Duodenal mucosa (tissue), 2 donors: ENCODE results near the gene TPP2.
A peak's percentile ranks its signal among the peaks of the same experiment; 100 is the strongest.

ENCODE experiments used
- H3K27ac ChIP-seq: one replicate; pipeline ENCODE4 v1.7.0; 2013; ENCODE audit warnings: low read depth, low read length
- H3K27me3 ChIP-seq, 2 donors: one replicate each; pipeline ENCODE4 v1.7.0; 2013; ENCODE audit warnings: low read length in 2 of 2, control low read depth in 1 of 2; ENCODE audit not compliant: insufficient read depth in 2 of 2, control insufficient read depth in 1 of 2
- H3K36me3 ChIP-seq, 2 donors: one replicate each; pipeline ENCODE4 v1.7.0; 2013; ENCODE audit warnings: low read length in 2 of 2, control low read depth in 1 of 2; ENCODE audit not compliant: insufficient read depth in 2 of 2, control insufficient read depth in 1 of 2
- H3K4me1 ChIP-seq, 2 donors: one replicate each; pipeline ENCODE4 v1.7.0; 2013; ENCODE audit warnings: low read length in 2 of 2, control low read depth in 1 of 2; ENCODE audit not compliant: insufficient read depth in 2 of 2, control insufficient read depth in 1 of 2
- H3K4me3 ChIP-seq, 2 donors: one replicate each; pipeline ENCODE4 v1.7.0; 2013; ENCODE audit warnings: low read length in 2 of 2, low read depth in 1 of 2
- H3K9ac ChIP-seq, 2 donors: one replicate each; pipeline ENCODE4 v1.7.0; 2013; ENCODE audit warnings: low read length in 2 of 2, low read depth in 1 of 2
- H3K9me3 ChIP-seq, 2 donors: one replicate each; pipeline ENCODE4 v1.7.0; 2013; ENCODE audit warnings: low read length in 2 of 2, control low read depth in 1 of 2; ENCODE audit not compliant: control insufficient read depth in 1 of 2

Gene TPP2

DNA sequence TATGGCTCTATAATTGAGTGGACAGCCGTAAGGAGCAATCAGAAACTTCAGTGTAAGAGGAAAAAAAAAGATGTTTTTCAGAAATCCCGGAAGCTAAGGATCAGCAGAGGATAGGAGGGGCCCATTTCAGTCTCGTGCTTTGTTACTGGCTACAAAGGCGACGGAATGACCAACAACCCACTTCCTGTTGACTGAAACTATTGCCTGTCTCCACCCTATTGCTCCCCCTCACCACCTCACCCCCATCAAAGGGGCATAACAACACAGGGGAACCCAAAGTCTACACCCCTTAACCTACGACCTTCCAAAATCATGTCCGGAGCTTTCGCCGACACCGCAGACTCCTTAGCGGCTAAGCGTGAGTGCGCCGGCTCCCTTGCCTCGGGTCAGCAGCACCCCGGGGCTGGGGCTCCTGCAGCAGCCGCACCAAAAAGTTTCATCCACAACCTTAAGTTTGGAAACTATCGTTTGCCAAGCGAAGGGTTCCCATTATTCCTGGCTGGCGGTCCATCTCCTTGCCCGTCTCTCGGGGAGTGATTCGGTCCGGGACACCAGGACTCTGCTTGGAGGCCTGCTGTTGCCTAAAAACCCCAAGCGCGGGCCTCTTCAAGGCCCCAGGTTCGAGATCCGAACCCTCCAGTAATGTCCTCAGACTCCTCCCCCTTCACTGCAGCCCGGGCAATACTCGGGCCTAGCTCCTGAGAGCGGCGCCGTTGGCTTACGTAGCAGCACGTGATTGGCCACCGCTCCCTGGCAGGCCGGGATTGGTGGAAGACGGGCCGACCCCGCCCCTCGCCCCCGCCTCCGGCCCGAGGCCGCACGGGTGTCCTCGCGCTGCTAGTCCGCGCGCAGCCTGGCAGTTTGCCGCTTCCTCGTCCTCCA lies at the start of gene TPP2:
Gene TPP2, plus strand, starts transcription at position 840 of the 882 bp plus-strand sequence. CDS start 53 bp downstream, outside the sequence.
- Histone ChIP-seq H3K27me3 (no peaks in the 10 kb centered on the region), H3K36me3 (no peaks in the 10 kb centered on the region), H3K4me3 (peak within 1 kb of the TSS; percentile 87 to 94), H3K9me3 (no peaks in the 10 kb centered on the region), H3K4me1 (peaks cover 30 to 34% of the 10 kb centered on the region in 2 donors), H3K9ac (peak within 1 kb of the TSS; percentile 95 to 99), H3K27ac (peak within 1 kb of the TSS; percentile 97)

DNA sequence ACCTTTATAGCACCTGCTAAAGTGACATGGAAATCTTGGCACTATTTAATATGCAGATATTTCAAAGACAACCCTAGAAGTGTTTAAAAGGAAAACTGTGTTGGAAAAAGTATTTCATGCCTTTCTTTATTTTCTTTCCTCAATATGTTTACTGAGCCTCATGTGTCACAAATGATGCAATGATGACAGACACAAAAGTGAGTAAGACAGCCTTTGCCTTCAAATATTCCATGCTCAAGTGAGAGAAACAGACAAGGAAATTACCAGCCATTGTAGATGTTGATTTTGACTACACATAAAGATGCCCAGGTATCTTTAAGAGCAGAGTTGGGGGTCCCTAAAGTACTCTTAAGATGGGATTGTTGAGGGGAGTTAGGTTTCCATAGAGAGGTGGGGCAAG lies 48.0 kb upstream of the TPP2 start:
- Histone ChIP-seq H3K9ac (no peak overlapping the region), H3K36me3 (no peaks in the 10 kb centered on the region), H3K9me3 (no peaks in the 10 kb centered on the region), H3K27me3 (no peaks in the 10 kb centered on the region), H3K4me1 (no peaks in the 10 kb centered on the region), H3K27ac (no peak overlapping the region), H3K4me3 (no peak overlapping the region)

- H3K9ac ChIP-seq = no peak overlapping the region
- H3K27me3 ChIP-seq = no peaks in the 10 kb centered on the region
- H3K4me3 ChIP-seq = no peak overlapping the region
- H3K27ac ChIP-seq = no peak overlapping the region
- H3K9me3 ChIP-seq = no peaks in the 10 kb centered on the region
- no peaks in the 10 kb centered on the region for H3K4me1 ChIP-seq
- H3K36me3 ChIP-seq = no peaks in the 10 kb centered on the region
These were observed 46.3 kb upstream of the TPP2 start for GRCh38 chr13:102550507-102550906.

DNA sequence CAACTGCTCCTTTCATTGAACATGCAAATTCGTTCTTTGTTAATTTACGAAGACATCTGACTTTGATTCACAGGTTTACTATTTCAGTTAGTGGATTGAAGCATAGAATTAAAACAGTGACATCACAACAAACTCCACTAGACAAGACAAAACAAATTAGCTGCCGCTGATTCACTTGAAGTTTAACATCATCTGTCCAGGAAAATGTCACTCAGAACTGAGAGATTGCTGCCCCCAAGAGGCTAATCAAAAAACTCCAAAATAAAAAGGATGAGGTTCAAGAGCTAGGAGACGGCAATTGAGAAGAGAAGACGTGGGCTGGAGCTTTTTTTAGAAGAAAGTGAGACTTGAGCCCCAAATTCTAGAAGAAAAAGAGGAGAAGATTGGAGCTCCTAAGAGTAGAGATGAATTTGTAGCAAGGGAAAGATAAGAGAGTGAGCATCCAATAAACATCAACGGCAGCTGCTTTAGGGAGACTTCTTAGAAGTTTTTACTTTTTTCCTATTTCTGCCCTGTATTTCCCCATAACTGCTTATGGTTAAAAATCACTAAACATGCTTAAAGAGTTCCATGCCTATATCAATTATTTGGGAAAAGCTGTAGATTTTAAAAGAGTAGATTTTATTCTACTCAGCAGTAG lies 40.8 kb upstream of the TPP2 start:
- Histone ChIP-seq H3K4me1 (no peaks in the 10 kb centered on the region), H3K36me3 (no peaks in the 10 kb centered on the region), H3K4me3 (no peak overlapping the region), H3K9ac (no peak overlapping the region), H3K9me3 (no peaks in the 10 kb centered on the region), H3K27ac (no peak overlapping the region), H3K27me3 (no peaks in the 10 kb centered on the region)

- Histone ChIP-seq H3K36me3 (no peaks in the 10 kb centered on the region), H3K9ac (no peak overlapping the region), H3K27ac (no peak overlapping the region), H3K4me1 (no peaks in the 10 kb centered on the region), H3K4me3 (no peak overlapping the region), H3K27me3 (no peaks in the 10 kb centered on the region), H3K9me3 (no peaks in the 10 kb centered on the region)
These were observed 40.0 kb upstream of the TPP2 start for GRCh38 chr13:102556806-102557205.

DNA sequence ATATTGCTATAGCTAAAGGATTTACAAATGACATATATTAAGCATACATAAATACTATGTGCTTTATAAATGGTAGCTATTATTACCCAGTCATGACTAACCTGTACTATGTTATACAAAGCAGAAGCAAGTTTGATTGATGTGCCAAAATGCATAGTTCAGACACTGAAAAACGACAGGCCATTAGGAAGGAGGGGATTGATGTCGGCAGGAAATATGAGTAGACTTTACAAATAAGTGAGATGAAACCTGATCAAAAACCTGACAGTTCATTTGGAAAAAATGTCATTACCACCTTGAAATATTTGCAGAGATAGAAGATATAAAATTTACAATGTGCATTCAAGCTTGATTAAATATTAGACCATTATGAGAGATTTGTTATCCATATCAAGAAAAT lies 38.8 kb upstream of the TPP2 start:
- no peak overlapping the region for H3K4me3 ChIP-seq
- H3K4me1 ChIP-seq = no peaks in the 10 kb centered on the region
- peaks cover 0 to 4% of the 10 kb centered on the region in 2 donors for H3K27me3 ChIP-seq
- no peaks in the 10 kb centered on the region for H3K36me3 ChIP-seq
- no peaks in the 10 kb centered on the region for H3K9me3 ChIP-seq
- no peak overlapping the region for H3K27ac ChIP-seq
- H3K9ac ChIP-seq = no peak overlapping the region

DNA sequence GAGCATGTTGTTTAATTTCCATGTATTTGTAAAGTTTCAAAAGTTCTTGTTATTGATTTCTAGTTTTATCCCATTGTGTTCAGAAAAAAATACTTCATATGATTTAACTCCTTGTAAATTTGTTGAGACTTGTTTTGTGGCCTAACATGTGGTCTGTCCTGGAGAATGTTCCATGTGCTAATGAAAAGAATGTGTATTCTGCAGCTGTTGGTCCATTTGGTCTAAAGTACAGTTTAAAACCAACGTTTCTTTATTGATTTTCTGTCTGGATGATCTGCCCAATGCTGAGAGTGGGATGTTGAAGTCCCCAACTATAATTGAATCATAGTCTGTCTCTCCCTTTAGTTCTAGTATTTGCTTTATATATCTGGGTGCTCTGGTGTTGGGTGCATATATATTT lies 34.9 kb upstream of the TPP2 start:
- Histone ChIP-seq H3K36me3 (no peaks in the 10 kb centered on the region), H3K27me3 (peaks cover 4% of the 10 kb centered on the region in 2 donors), H3K27ac (no peak overlapping the region), H3K4me3 (no peak overlapping the region), H3K9ac (no peak overlapping the region), H3K9me3 (no peaks in the 10 kb centered on the region), H3K4me1 (no peaks in the 10 kb centered on the region)

DNA sequence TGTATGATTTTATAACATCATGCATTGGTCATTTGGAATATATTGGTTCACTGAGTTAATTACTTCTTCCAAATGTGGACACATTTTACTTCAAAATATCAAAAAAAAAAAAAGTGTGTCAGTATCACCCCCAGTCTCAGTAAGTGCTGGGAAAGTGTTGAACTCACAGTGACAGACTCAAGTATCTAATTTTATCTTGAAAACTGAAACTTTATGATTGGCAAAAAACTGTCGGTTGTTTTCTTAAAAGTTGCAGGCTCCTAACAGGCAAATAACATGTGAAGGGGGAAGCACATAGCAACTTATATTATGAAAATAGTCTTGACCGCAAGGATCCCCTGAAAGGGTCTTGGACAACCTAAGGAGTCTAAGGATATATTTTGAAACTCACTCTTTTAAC lies 33.5 kb upstream of the TPP2 start:
- Histone ChIP-seq H3K27ac (no peak overlapping the region), H3K27me3 (peaks cover 4 to 7% of the 10 kb centered on the region in 2 donors), H3K9me3 (no peaks in the 10 kb centered on the region), H3K4me1 (no peaks in the 10 kb centered on the region), H3K4me3 (no peak overlapping the region), H3K36me3 (no peaks in the 10 kb centered on the region), H3K9ac (no peak overlapping the region)

DNA sequence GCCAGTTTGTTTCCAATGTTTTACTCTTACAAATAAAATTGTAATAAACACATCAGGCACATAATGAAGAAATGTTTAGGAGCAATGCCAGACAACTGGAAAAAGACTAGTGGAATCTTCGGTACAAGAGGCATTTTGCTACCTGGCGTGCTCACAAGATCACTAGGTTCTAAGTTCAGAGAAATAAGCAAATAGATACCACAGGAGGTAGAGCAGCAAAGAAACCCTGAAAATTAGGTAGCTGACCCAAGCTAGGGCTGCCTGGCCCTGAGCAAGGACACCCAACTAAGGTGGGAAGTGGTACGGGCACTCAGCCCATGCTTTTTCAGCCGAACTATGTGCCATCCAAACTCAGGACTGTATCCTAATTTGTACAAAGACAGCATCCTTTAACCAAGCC lies 32.2 kb upstream of the TPP2 start:
- H3K27ac ChIP-seq = no peak overlapping the region

GRCh38 chr13:102566513-102566912 lies 30.3 kb upstream of the TPP2 start:
- H3K4me3 ChIP-seq = no peak overlapping the region
- no peak overlapping the region for H3K9ac ChIP-seq
- no peaks in the 10 kb centered on the region for H3K4me1 ChIP-seq
- no peaks in the 10 kb centered on the region for H3K36me3 ChIP-seq
- H3K9me3 ChIP-seq = no peaks in the 10 kb centered on the region
- peaks cover 4 to 11% of the 10 kb centered on the region in 2 donors for H3K27me3 ChIP-seq
- no peak overlapping the region for H3K27ac ChIP-seq

More for the DNA sequence above, 32.2 kb upstream of the TPP2 start:
- H3K4me3 ChIP-seq = no peak overlapping the region
- no peak overlapping the region for H3K9ac ChIP-seq
- no peaks in the 10 kb centered on the region for H3K4me1 ChIP-seq
- peaks cover 4 to 7% of the 10 kb centered on the region in 2 donors for H3K27me3 ChIP-seq
- no peaks in the 10 kb centered on the region for H3K36me3 ChIP-seq
- no peaks in the 10 kb centered on the region for H3K9me3 ChIP-seq
